Esophagus (tissue), 2 donors: ENCODE data around the gene ARHGEF11. TPM values are rescaled to one million over a fixed set of nuclear protein-coding genes. Genes with fewer than 3 reads are reported as not detected.

ENCODE experiments used
- H3K27ac ChIP-seq, 2 donors: one replicate each; pipeline ENCODE4 v1.5.1; 2013; ENCODE audit warnings: low read depth in 2 of 2, mild to moderate bottlenecking in 2 of 2, inconsistent platforms in 1 of 2, low read length in 1 of 2, moderate library complexity in 1 of 2
- H3K27me3 ChIP-seq, 2 donors: one replicate each; pipeline ENCODE4 v1.6.1; 2013; ENCODE audit warnings: low read length in 2 of 2, control low read depth in 1 of 2, mild to moderate bottlenecking in 1 of 2; ENCODE audit not compliant: insufficient read depth in 2 of 2, control insufficient read depth in 1 of 2
- H3K36me3 ChIP-seq, 2 donors: one replicate each; pipeline ENCODE4 v1.6.1; 2013; ENCODE audit warnings: low read length in 1 of 2; ENCODE audit not compliant: control insufficient read depth in 2 of 2, insufficient read depth in 2 of 2
- H3K4me1 ChIP-seq, 2 donors: one replicate each; pipeline ENCODE4 v1.6.1; 2013; ENCODE audit warnings: low read length in 1 of 2; ENCODE audit not compliant: control insufficient read depth in 2 of 2, insufficient read depth in 2 of 2
- H3K4me3 ChIP-seq, 2 donors: one replicate each; pipeline ENCODE4 v1.5.1; 2013; ENCODE audit warnings: low read length in 2 of 2, mild to moderate bottlenecking in 2 of 2, low read depth in 1 of 2, moderate library complexity in 1 of 2
- H3K9me3 ChIP-seq, 2 donors: one replicate each; pipeline ENCODE4 v1.6.1; 2013; ENCODE audit warnings: mild to moderate bottlenecking in 2 of 2, low read depth in 1 of 2, low read length in 1 of 2, moderate library complexity in 1 of 2; ENCODE audit not compliant: control insufficient read depth in 2 of 2, insufficient read depth in 1 of 2
- WGBS, 2 donors: extraction: QIAGEN DNeasy Blood & Tissue Kit; methylation state at CpG; one replicate each; pipeline ENCODE4 v1.1.7; 2013; 5-methylcytosine and 5-hydroxymethylcytosine counted together
- polyA plus RNA-seq, 2 donors: library from polyadenylated mRNA; stranded (reverse); fragments of 200-250 nt; gene quantifications; one replicate each; pipeline ENCODE4 v1.2.3, GENCODE V29; 2013
- donor health status: healthy with polysubstance abuse.
- donor health status: Bipolar disorder and iron deficiency.

ARHGEF11 gene
- polyA plus RNA-seq, 2 donors, result 6.5 to 11.2 TPM

- 82 to 88% methylated on average over 3 of the region's 3 CpGs for WGBS, 2 donors
Measured at GRCh38 chr1:156970017-156970416, 75.5 kb downstream of the ARHGEF11 start.

GRCh38 chr1:156969496-156969895 is 76.0 kb downstream of the ARHGEF11 start:
- Histone ChIP-seq H3K4me1 (no peaks in the 10 kb centered on the region), H3K9me3 (no peaks in the 10 kb centered on the region), H3K4me3 (no peak overlapping the region), H3K27ac (no peak overlapping the region), H3K27me3 (no peaks in the 10 kb centered on the region), H3K36me3 (peaks cover 5 to 11% of the 10 kb centered on the region in 2 donors)
- 77 to 88% methylated on average over 3 of the region's 3 CpGs for WGBS, 2 donors

More at GRCh38 chr1:156970017-156970416, 75.5 kb downstream of the ARHGEF11 start:
- peaks cover 8 to 11% of the 10 kb centered on the region in 2 donors for H3K36me3 ChIP-seq
- H3K9me3 ChIP-seq, result no peaks in the 10 kb centered on the region
- H3K4me1 ChIP-seq, result no peaks in the 10 kb centered on the region
- H3K4me3 ChIP-seq, result no peak overlapping the region
- H3K27ac ChIP-seq, result no peak overlapping the region
- H3K27me3 ChIP-seq, result no peaks in the 10 kb centered on the region

GRCh38 chr1:156964441-156964840 is 81.1 kb downstream of the ARHGEF11 start:
- peaks cover 13 to 24% of the 10 kb centered on the region in 2 donors for H3K36me3 ChIP-seq
- no peak overlapping the region for H3K4me3 ChIP-seq
- H3K27ac ChIP-seq, result no peak overlapping the region
- WGBS, 2 donors, result 92 to 93% methylated on average over 2 of the region's 2 CpGs
- H3K27me3 ChIP-seq, result no peaks in the 10 kb centered on the region
- no peaks in the 10 kb centered on the region for H3K4me1 ChIP-seq
- no peaks in the 10 kb centered on the region for H3K9me3 ChIP-seq

GRCh38 chr1:156963621-156964020 is 81.9 kb downstream of the ARHGEF11 start:
- WGBS, 2 donors, result 50 to 53% methylated on average over 3 of the region's 3 CpGs
- Histone ChIP-seq H3K4me3 (no peak overlapping the region), H3K36me3 (peaks cover 17 to 23% of the 10 kb centered on the region in 2 donors), H3K27me3 (no peaks in the 10 kb centered on the region), H3K27ac (no peak overlapping the region), H3K4me1 (no peaks in the 10 kb centered on the region), H3K9me3 (no peaks in the 10 kb centered on the region)

GRCh38 chr1:156961709-156962108 is 83.8 kb downstream of the ARHGEF11 start:
- H3K27me3 ChIP-seq, result no peaks in the 10 kb centered on the region
- peaks cover 17 to 34% of the 10 kb centered on the region in 2 donors for H3K36me3 ChIP-seq
- H3K27ac ChIP-seq, result no peak overlapping the region
- 72 to 73% methylated on average over 4 of the region's 4 CpGs for WGBS, 2 donors
- H3K4me1 ChIP-seq, result no peaks in the 10 kb centered on the region
- no peak overlapping the region for H3K4me3 ChIP-seq
- no peaks in the 10 kb centered on the region for H3K9me3 ChIP-seq

GRCh38 chr1:156959925-156960324 is 85.6 kb downstream of the ARHGEF11 start:
- 93 to 98% methylated on average over 6 of the region's 6 CpGs for WGBS, 2 donors
- Histone ChIP-seq H3K36me3 (peaks cover 23 to 41% of the 10 kb centered on the region in 2 donors), H3K9me3 (no peaks in the 10 kb centered on the region), H3K27me3 (no peaks in the 10 kb centered on the region), H3K4me3 (no peak overlapping the region), H3K4me1 (no peaks in the 10 kb centered on the region), H3K27ac (no peak overlapping the region)

GRCh38 chr1:156959414-156959813 is 86.1 kb downstream of the ARHGEF11 start:
- Histone ChIP-seq H3K9me3 (no peaks in the 10 kb centered on the region), H3K27ac (no peak overlapping the region)
- WGBS, 2 donors, result 72 to 83% methylated on average over 2 of the region's 2 CpGs

GRCh38 chr1:156958247-156958714 is 87.3 kb downstream of the ARHGEF11 start:
- no peaks in the 10 kb centered on the region for H3K4me1 ChIP-seq
- WGBS, 2 donors, result 68 to 72% methylated on average over 2 of the region's 2 CpGs
- no peak overlapping the region for H3K4me3 ChIP-seq
- H3K9me3 ChIP-seq, result no peaks in the 10 kb centered on the region
- no peaks in the 10 kb centered on the region for H3K27me3 ChIP-seq
- H3K27ac ChIP-seq, result no peak overlapping the region
- H3K36me3 ChIP-seq, result peaks cover 23 to 40% of the 10 kb centered on the region in 2 donors

More at GRCh38 chr1:156959414-156959813, 86.1 kb downstream of the ARHGEF11 start:
- no peak overlapping the region for H3K4me3 ChIP-seq
- H3K4me1 ChIP-seq, result no peaks in the 10 kb centered on the region
- H3K27me3 ChIP-seq, result no peaks in the 10 kb centered on the region
- H3K36me3 ChIP-seq, result peaks cover 23 to 43% of the 10 kb centered on the region in 2 donors

GRCh38 chr1:156957634-156958033 is 87.9 kb downstream of the ARHGEF11 start:
- peaks cover 23 to 39% of the 10 kb centered on the region in 2 donors for H3K36me3 ChIP-seq
- no peak overlapping the region for H3K27ac ChIP-seq
- H3K4me1 ChIP-seq, result no peaks in the 10 kb centered on the region
- H3K9me3 ChIP-seq, result no peaks in the 10 kb centered on the region
- H3K27me3 ChIP-seq, result no peaks in the 10 kb centered on the region
- 90 to 96% methylated on average over 3 of the region's 3 CpGs for WGBS, 2 donors
- H3K4me3 ChIP-seq, result no peak overlapping the region

GRCh38 chr1:156956333-156956732 is 89.2 kb downstream of the ARHGEF11 start:
- 91 to 92% methylated on average over 10 of the region's 10 CpGs for WGBS, 2 donors

More at GRCh38 chr1:156956333-156956732, 89.2 kb downstream of the ARHGEF11 start:
- no peaks in the 10 kb centered on the region for H3K4me1 ChIP-seq
- peaks cover 23 to 42% of the 10 kb centered on the region in 2 donors for H3K36me3 ChIP-seq
- no peak overlapping the region for H3K4me3 ChIP-seq
- H3K27me3 ChIP-seq, result no peaks in the 10 kb centered on the region
- H3K9me3 ChIP-seq, result no peaks in the 10 kb centered on the region
- no peak overlapping the region for H3K27ac ChIP-seq
